ENCODE measurements around the gene SLC15A3. TPM values are rescaled to one million over a fixed set of nuclear protein-coding genes. Genes with fewer than 3 reads are reported as not detected.

SLC15A3 gene
- total and polyA plus RNA-seq, 2 experiments from 2014 or later = 14.2 to 15.8 TPM

GRCh38 chr11:60947700-60948099 is 4.3 kb downstream of the SLC15A3 start:
- no peaks in the 10 kb centered on the region for H3K9me2 ChIP-seq (ENCODE audit: insufficient read depth)
- peak overlapping the region; percentile 73 for H3K4me2 ChIP-seq
- no peak for ATAC-seq
- Mint-ChIP-seq H3K4me1 (peaks cover 42% of the 10 kb centered on the region), H3K27me3 (ENCODE audit: insufficient read depth, low read depth, poor library complexity) (peaks cover 27% of the 10 kb centered on the region), H3K36me3 (ENCODE audit: low read depth) (peaks cover 3% of the 10 kb centered on the region; the same call in 1 of the 3 replicates), H3K9me3 (no peaks in the 10 kb centered on the region), H3K4me3 (no peak overlapping the region), H3K27ac (no peak overlapping the region)
- H3K36me3 ChIP-seq (ENCODE audit: insufficient read depth) = no peaks in the 10 kb centered on the region
- peak overlapping the region; percentile 78; the same call in 1 of the 2 replicates for H3K27ac ChIP-seq (ENCODE audit: low read depth)
- 0 out of 2 replicates have a peak, but pooled peaks cover 3% of the 10 kb centered on the region for H4K20me1 ChIP-seq (replicated peaks; ENCODE audit: insufficient read depth)
- H3K27me3 ChIP-seq (ENCODE audit: insufficient read depth) = peaks cover 24% of the 10 kb centered on the region
- H3K79me2 ChIP-seq (replicated peaks; ENCODE audit: insufficient read depth) = peaks cover 6% of the 10 kb centered on the region; the same call in 1 of the 2 replicates
- peak; percentile 15 for DNase-seq (ENCODE audit: low spot score)
- H3K4me1 ChIP-seq (ENCODE audit: insufficient read depth) = peaks cover 27% of the 10 kb centered on the region
- no peak overlapping the region for H2AFZ ChIP-seq
- H3K4me3 ChIP-seq = peak overlapping the region; percentile 2; the same call in 1 of the 2 replicates
- no peak for TF ChIP-seq POLR2AphosphoS5 (IDR thresholded peaks at IDR 0.05; ENCODE audit: low read depth)
- no peak for TF ChIP-seq ZNF331 (CRISPR knock-in tag; IDR thresholded peaks at IDR 0.05; ENCODE audit: low read depth)
- TF ChIP-seq NANOG (IDR thresholded peaks at IDR 0.05; ENCODE audit: borderline replicate concordance) = no peak
- no peak for TF ChIP-seq REST (IDR thresholded peaks at IDR 0.05; ENCODE audit: unreplicated experiment)
- no peak for TF ChIP-seq ZNF462 (CRISPR knock-in tag; IDR thresholded peaks at IDR 0.05)
- peaks cover 8% of the 10 kb centered on the region for H3F3A ChIP-seq (replicated peaks; ENCODE audit: low read depth)
